GM23248 (cell line): ENCODE results near the gene CDC42SE1.

Experiments used
- EZH2 ChIP-seq: fragments of 200-600 bp; sonication (generic); IDR thresholded peaks from 2 replicates; pipeline ENCODE4 v1.6.1; 2018; ENCODE audit warnings: antibody characterized with exemption, mild to moderate bottlenecking; ENCODE audit not compliant: insufficient read depth, poor library complexity, severe bottlenecking
- EZH2phosphoT487 ChIP-seq: fragments of 200-600 bp; sonication (generic); IDR thresholded peaks from 2 replicates; pipeline ENCODE4 v1.6.1; 2018; ENCODE audit warnings: antibody characterized with exemption, moderate library complexity, mild to moderate bottlenecking, low read depth; ENCODE audit not compliant: insufficient read depth

GRCh38 chr1:151070474-151071276 is 11.3 kb upstream of the CDC42SE1 start, which contains the start of gene GABPB2:
- TF ChIP-seq EZH2 = no peak
- TF ChIP-seq EZH2phosphoT487 = no peak
